ENCODE results near the gene EME1. TPM values are rescaled to one million over a fixed set of nuclear protein-coding genes. Genes with fewer than 3 reads are reported as not detected.

EME1 gene
- total and polyA plus RNA-seq, 2 of the 13 experiments (the other 11 are each of a cell fraction or from before 2014, with no cell fraction given) = 20.7 to 24.6 TPM

GRCh38 chr17:50361561-50362480, 11.2 kb upstream of the EME1 start (continued):
- TF ChIP-seq HDAC2 (CRISPR knock-in tag; IDR thresholded peaks at IDR 0.05) (0 out of 2 replicates have a peak, but pooled peaks have one; percentile 28), ERF (CRISPR knock-in tag; IDR thresholded peaks at IDR 0.05) (peak; percentile 47; the same call in 1 of the 2 replicates), PITX1 (CRISPR knock-in tag; IDR thresholded peaks at IDR 0.05) (peak; percentile 27; the same call in 1 of the 2 replicates), ZNF263 (CRISPR knock-in tag; IDR thresholded peaks at IDR 0.05) (no peak), NRL (CRISPR knock-in tag; IDR thresholded peaks at IDR 0.05; ENCODE audit: borderline replicate concordance) (peak; percentile 73; the same call in 1 of the 2 replicates), ZNF337 (CRISPR knock-in tag; IDR thresholded peaks at IDR 0.05; ENCODE audit: borderline replicate concordance, low read depth) (0 out of 2 replicates have a peak, but pooled peaks have one; percentile 26), ESRRA (CRISPR knock-in tag; IDR thresholded peaks at IDR 0.05; ENCODE audit: low read depth) (0 out of 2 replicates have a peak, but pooled peaks have one; percentile 61), TCF7L2 (IDR thresholded peaks at IDR 0.05; ENCODE audit: low read depth, low read length) (no peak), ETV6 (CRISPR knock-in tag; conservative IDR thresholded peaks at IDR 0.05) (0 out of 2 replicates have a peak, but pooled peaks have one; percentile 29), ZNF891 (CRISPR knock-in tag; IDR thresholded peaks at IDR 0.05) (0 out of 2 replicates have a peak, but pooled peaks have one; percentile 21), ARID4A (CRISPR knock-in tag; IDR thresholded peaks at IDR 0.05; ENCODE audit: borderline replicate concordance) (no peak; the same call in 1 of the 2 replicates), CHCHD3 (CRISPR knock-in tag; IDR thresholded peaks at IDR 0.05) (no peak), RBM22 (optimal IDR thresholded peaks at IDR 0.05; ENCODE audit: low read length) (no peak), ZBTB49 (CRISPR knock-in tag; IDR thresholded peaks at IDR 0.05; ENCODE audit: borderline replicate concordance) (no peak), CEBPZ (IDR thresholded peaks at IDR 0.05; ENCODE audit: low read length) (no peak), PHF21A (CRISPR knock-in tag; IDR thresholded peaks at IDR 0.05) (0 out of 2 replicates have a peak, but pooled peaks have one; percentile 30), ZNF335 (CRISPR knock-in tag; IDR thresholded peaks at IDR 0.05) (0 out of 2 replicates have a peak, but pooled peaks have one; percentile 21), MYC (CRISPR knock-in tag; IDR thresholded peaks at IDR 0.05; ENCODE audit: borderline replicate concordance) (peak; percentile 56; the same call in 1 of the 2 replicates)
